Central memory CD8-positive, alpha-beta T cell (primary cell): Measurements from ENCODE around the gene CREB3.
A peak's percentile ranks its signal among the peaks of the same experiment; 100 is the strongest.

Experiments used
- ATAC-seq: fragments of 150-1000 bp; cut with Tn5 transposase; replicated peaks from 2 replicates; pipeline ENCODE4 v1.10.0; 2022; ENCODE audit warnings: mild to moderate bottlenecking, moderate FRiP score, moderate number of reproducible peaks; ENCODE audit not compliant: poor library complexity, severe bottlenecking; ENCODE audit errors: extremely low read depth
- DNase-seq, 2 donors: peaks; one replicate each; pipeline ENCODE4 v3.0.0; 2021; ENCODE audit warnings: low spot score in 2 of 2
- H3K27ac Mint-ChIP-seq: one replicate; pipeline ENCODE4 v1.8.0; 2022; ENCODE audit warnings: low read depth, mild to moderate bottlenecking, moderate library complexity, mixed read lengths
- H3K27me3 Mint-ChIP-seq: one replicate; pipeline ENCODE4 v1.8.0; 2022; ENCODE audit warnings: mixed read lengths
- H3K36me3 Mint-ChIP-seq: one replicate; pipeline ENCODE4 v1.8.0; 2022; ENCODE audit warnings: mild to moderate bottlenecking, moderate library complexity, mixed read lengths; ENCODE audit not compliant: insufficient read depth
- H3K4me1 Mint-ChIP-seq: one replicate; pipeline ENCODE4 v1.8.0; 2022; ENCODE audit warnings: mixed read lengths
- H3K4me3 Mint-ChIP-seq: one replicate; pipeline ENCODE4 v1.8.0; 2022; ENCODE audit warnings: mild to moderate bottlenecking, moderate library complexity, mixed read lengths
- H3K9me3 Mint-ChIP-seq: one replicate; pipeline ENCODE4 v1.8.0; 2022; ENCODE audit warnings: mixed read lengths

The CREB3 gene

DNA sequence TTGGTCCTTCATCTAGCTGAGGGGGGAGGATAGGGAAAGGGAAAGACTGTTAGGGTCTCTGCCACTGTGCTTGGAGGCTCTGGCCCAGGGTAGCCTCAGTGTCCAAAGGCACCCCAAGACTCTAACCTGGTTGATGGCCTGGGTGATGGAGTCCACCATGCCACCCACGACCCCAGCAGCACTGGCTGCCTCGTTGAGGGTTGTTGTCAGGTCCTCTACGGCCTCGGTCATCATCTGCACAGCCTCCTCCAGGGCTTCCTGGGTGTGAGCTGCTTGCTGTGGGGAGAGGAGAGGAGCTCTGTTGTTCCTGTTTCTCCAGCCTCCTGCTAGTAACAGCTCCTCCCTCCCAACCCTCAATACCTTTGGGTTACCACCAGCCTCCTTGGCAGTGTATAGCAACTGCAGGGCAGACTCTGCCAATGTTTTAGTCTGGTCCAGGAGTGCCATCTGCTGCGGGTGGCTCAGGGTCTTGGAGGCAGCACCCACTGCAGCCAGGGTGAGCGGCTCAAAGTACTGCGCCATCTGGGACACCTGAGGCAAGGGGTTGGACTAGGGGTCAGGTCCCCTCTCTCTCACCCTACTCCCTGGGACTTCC, 26.5 kb upstream of the CREB3 start:
- Mint-ChIP-seq H3K4me3 (no peak overlapping the region), H3K36me3 (peaks cover 68% of the 10 kb centered on the region), H3K27me3 (no peaks in the 10 kb centered on the region), H3K9me3 (no peaks in the 10 kb centered on the region), H3K27ac (no peak overlapping the region), H3K4me1 (peaks cover 19% of the 10 kb centered on the region)
- DNase-seq (no peak), ATAC-seq (no peak)

DNA sequence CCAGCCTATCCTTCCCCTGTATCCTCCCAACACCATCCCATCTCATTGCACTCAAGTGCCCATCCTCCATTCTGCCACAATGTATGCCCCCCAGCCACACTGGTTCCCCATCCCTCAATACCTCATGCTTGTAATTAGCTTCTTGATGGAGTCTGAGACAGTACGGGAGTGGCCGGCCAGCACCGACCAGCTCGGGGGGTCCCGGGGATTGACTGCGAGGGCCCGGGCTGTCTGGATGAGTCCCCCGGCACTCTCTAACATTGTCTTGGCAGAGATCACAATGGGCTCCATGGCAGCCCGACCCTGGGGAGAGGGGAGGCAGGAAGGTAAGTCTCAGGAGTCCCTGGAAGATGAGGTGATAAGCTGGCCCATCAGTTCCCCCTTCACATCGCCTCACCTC, 25.5 kb upstream of the CREB3 start:
- DNase-seq (no peak), ATAC-seq (no peak)
- no peak overlapping the region for H3K4me3 Mint-ChIP-seq
- no peaks in the 10 kb centered on the region for H3K9me3 Mint-ChIP-seq
- H3K27me3 Mint-ChIP-seq: no peaks in the 10 kb centered on the region
- H3K36me3 Mint-ChIP-seq: peaks cover 77% of the 10 kb centered on the region
- H3K27ac Mint-ChIP-seq: no peak overlapping the region
- H3K4me1 Mint-ChIP-seq: peaks cover 24% of the 10 kb centered on the region

DNA sequence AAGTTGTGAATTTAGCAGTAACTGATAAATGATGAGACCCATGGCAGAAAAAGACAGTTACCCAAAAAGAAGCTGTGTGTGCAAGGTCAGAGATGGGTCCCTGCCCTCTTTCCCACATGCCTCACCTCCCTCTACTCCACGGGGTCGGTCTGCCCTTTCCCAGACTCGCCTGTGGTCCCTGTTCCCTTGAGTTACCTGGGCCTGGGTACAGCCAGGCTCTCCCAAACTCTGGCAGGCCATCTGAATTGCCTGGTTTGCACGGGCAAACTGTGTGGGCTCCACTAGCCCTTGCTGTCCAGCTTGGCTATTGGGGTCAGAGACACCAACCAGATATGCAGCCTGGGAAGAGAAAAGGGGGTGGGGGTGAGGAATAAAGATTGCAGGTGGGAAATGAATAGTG, 24.3 kb upstream of the CREB3 start:
- peaks cover 80% of the 10 kb centered on the region for H3K36me3 Mint-ChIP-seq
- DNase-seq (no peak), ATAC-seq (no peak)
- peaks cover 24% of the 10 kb centered on the region for H3K4me1 Mint-ChIP-seq
- H3K27me3 Mint-ChIP-seq: no peaks in the 10 kb centered on the region
- no peak overlapping the region for H3K4me3 Mint-ChIP-seq
- peak overlapping the region; percentile 29 for H3K27ac Mint-ChIP-seq
- no peaks in the 10 kb centered on the region for H3K9me3 Mint-ChIP-seq

DNA sequence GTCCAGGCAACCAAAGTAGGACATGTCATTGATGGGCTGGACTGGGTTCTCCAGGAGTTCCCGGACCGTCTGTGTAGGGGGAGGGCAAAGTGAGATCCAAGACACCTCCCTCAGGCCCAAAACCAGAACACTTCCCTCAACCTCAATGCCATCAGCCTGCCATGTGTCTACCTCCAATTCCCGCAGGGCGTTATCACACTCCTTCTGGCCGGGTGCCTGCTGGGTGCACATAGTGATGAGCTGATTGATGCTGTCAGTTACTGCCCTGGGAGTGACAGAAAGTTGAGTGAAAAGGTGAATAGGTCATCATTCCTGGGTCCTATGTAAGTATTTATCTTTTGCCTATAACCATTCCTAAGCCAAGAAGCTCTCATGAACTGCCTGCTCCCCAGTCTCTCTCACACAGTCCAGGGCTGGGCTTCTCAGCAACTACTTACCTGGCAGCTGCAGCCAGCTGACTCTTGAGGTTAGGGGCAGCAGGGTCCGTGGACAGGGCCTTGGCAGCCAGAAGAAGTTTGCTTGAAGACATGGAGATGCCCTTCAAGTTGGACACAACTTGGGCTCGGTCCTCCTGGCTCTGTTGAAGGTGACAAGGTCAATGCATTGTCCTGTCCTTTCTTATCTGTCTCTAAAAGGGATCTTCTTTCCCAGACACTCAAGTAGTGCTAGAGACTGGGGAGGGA, 21.5 kb upstream of the CREB3 start:
- H3K27me3 Mint-ChIP-seq: no peaks in the 10 kb centered on the region
- peak overlapping the region; percentile 54 for H3K27ac Mint-ChIP-seq
- ATAC-seq: no peak

DNA sequence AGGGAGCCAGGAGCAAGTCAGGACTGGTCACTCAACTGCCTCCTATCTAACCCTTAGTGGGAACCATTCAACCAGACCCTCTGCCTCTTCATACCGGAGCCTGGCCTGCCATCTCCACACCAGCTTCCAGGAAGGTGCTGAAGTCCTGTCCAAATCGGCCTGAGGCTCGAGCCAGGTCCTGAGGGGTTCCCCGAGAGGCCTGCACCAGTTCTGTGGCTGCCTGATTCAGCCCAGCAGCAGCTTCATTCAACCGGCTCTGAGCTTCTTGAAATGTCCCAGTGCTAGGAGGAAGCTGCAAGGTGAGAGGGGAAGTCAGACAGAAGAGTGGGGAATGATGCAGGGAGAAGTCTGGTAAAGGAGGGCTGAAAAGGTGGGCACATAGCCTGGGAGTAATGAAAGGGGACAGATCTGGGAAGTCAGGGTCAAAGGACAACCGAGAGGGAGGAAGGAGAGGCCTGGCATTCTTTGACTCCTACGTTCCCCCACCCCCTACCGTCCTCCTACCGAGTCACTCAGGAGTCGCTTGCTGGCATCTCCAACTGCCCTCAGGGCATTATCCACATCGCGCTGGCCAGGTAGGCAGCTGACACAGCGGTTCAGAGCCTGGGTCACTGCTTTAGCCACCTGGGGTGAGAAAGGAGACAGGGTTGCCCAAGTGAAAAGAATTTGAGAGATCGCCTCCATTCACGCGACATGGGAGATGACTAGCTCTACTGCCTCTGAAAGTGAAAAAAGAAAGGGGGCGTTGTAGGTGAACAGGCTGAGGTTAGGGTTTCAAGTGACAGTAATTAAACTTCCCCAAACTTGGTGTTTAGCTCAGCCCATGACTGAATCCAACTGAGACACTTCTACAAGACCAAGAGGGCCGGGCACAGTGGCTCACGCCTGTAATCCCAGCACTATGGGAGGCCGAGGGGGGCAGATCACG, 20.7 kb upstream of the CREB3 start:
- Mint-ChIP-seq H3K4me3 (no peak overlapping the region), H3K9me3 (no peaks in the 10 kb centered on the region), H3K4me1 (peaks cover 33% of the 10 kb centered on the region), H3K27ac (peak overlapping the region; percentile 54), H3K27me3 (no peaks in the 10 kb centered on the region), H3K36me3 (peaks cover 87% of the 10 kb centered on the region)
- DNase-seq: no peak
- no peak for ATAC-seq

More for the DNA sequence above, 21.5 kb upstream of the CREB3 start:
- no peak overlapping the region for H3K4me3 Mint-ChIP-seq
- H3K4me1 Mint-ChIP-seq: peaks cover 33% of the 10 kb centered on the region
- H3K9me3 Mint-ChIP-seq: no peaks in the 10 kb centered on the region
- DNase-seq: no peak
- H3K36me3 Mint-ChIP-seq: peaks cover 83% of the 10 kb centered on the region

DNA sequence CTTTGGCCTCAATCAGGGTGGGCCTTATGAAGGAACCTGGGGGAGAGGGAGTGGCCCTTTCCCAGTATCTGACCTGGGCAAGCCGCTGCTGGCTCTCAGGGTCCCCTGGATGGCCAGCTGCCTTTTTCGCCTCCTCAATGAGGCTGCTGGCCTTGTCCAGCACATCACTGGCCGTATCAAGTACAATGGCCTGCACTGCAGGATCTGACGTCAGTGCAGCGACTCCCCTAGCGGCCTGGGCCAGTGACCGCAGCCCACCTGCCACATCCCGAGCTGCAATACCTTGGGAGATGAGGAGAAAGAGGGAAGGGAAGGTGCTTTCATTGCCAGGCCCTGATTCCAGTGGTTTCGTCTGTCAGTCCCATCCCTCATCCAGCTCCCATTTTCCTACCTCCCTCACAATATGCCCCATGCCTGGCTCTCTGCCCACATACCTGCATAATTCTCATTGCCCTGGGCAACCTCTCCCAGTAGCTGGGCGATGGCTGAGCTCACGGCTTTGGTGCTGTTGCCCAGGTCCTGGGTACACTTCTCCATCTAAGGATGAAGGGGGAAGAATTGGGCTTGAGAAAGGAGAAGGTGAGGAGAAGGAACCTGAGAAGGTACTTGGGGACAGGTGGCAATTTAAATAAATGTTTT, 19.6 kb upstream of the CREB3 start:
- H3K36me3 Mint-ChIP-seq: peaks cover 84% of the 10 kb centered on the region
- ATAC-seq: no peak
- H3K4me3 Mint-ChIP-seq: no peak overlapping the region
- peak overlapping the region; percentile 17 for H3K27ac Mint-ChIP-seq
- no peaks in the 10 kb centered on the region for H3K27me3 Mint-ChIP-seq
- no peak for DNase-seq
- peaks cover 27% of the 10 kb centered on the region for H3K4me1 Mint-ChIP-seq
- no peaks in the 10 kb centered on the region for H3K9me3 Mint-ChIP-seq

DNA sequence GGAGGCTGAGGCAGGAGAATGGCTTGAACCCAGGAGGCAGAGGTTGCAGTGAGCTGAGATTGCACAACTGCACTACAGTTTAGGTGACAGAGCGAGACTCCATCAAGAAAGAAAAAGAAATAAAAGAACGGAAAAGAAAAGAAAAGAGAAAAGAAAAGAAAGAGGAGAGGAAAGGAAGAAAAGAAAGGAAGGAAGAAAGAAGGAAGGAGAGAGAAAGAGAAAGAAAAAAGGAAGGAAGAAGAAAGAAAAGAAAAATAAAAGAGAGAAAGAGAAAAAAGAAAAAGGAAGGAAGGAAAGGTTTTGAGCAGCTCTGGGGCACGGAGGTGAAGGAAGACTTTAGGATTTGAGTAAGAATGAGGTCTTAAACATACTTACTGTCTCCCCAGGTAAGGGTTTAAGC, 18.9 kb upstream of the CREB3 start:
- DNase-seq: no peak
- peaks cover 22% of the 10 kb centered on the region for H3K4me1 Mint-ChIP-seq
- peak overlapping the region; percentile 17 for H3K27ac Mint-ChIP-seq
- H3K27me3 Mint-ChIP-seq: no peaks in the 10 kb centered on the region
- peaks cover 84% of the 10 kb centered on the region for H3K36me3 Mint-ChIP-seq
- no peaks in the 10 kb centered on the region for H3K9me3 Mint-ChIP-seq
- no peak overlapping the region for H3K4me3 Mint-ChIP-seq
- ATAC-seq: no peak

DNA sequence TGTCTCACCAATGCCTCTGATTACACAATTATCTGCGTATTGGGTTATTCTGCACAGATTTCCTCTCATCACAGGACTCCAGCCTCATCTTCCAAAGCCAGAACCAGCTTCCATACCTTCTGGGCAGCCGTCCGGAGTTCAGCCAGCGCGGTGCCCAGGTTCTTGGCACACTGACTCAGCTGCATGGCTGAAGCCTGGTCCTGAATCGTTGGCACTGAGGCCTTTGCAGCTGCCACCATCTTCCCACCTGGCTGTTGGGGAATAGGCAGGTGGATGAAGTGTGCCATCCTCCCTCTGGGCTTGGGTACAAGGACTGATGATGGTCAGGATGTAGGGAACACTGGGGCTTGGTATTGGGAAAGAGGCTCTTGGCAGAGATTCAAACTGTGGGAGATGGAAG, 18.3 kb upstream of the CREB3 start:
- Mint-ChIP-seq H3K4me3 (no peak overlapping the region), H3K36me3 (peaks cover 83% of the 10 kb centered on the region), H3K9me3 (no peaks in the 10 kb centered on the region), H3K27ac (no peak overlapping the region), H3K27me3 (no peaks in the 10 kb centered on the region), H3K4me1 (peaks cover 19% of the 10 kb centered on the region)
- no peak for ATAC-seq
- DNase-seq: no peak

DNA sequence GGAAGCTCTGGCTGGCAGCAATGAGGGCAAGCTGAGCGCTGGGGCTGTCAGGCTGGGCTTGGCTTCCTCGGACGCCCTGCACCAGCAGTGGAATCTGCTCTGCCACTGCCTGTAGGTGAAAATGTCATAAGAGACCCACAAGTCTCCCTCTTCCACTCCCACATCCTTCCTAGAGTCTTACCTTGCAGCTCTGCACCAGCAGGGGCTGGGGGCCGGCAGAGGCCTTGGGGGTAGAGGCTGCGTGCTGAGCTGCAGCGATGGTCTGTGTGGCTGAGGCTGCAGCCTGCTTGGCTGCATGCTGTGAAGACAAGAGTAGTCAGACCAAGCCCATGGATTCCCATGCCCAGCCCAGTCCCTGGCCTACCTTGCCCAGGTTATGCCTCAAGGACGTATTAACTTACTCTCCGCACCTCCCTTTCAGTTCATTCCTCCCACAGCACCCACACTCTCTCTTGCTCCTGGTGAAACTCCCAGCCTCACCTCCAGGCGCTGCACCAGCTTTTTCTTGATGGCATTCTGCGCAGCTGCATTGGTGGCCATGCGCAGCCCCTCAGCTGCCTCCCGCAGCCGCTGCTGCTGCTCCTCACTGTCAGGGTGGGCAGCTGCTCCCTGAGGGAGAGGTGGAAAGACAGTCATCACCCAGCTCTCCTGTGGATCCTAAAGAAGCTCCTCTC, 17.8 kb upstream of the CREB3 start:
- Mint-ChIP-seq H3K4me3 (no peak overlapping the region), H3K27ac (peak overlapping the region; percentile 61), H3K9me3 (no peaks in the 10 kb centered on the region), H3K27me3 (no peaks in the 10 kb centered on the region), H3K4me1 (peaks cover 23% of the 10 kb centered on the region), H3K36me3 (peaks cover 83% of the 10 kb centered on the region)
- no peak for DNase-seq
- no peak for ATAC-seq

DNA sequence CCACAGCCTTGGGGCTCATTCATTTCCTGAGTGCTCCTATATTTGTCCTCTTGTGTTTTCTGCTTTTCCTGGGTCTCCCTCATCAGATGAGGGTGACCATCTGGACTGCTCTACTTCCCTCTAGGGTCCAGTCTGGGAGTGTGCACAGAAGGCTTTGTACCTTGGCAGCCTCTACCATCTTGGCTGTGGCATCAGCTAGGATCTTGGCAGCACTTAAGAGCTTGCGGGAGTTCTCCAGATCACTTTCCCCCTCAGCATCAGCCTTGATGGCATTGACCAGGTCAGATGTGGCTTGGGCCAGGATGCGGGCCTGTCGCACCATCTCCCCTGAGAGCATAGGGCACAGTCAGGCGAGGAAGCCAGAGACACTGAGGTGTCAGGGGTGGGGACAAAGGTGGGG, 16.2 kb upstream of the CREB3 start:
- no peak for DNase-seq
- Mint-ChIP-seq H3K4me3 (no peak overlapping the region), H3K4me1 (peaks cover 20% of the 10 kb centered on the region), H3K36me3 (peaks cover 82% of the 10 kb centered on the region), H3K27ac (peak overlapping the region; percentile 82), H3K9me3 (no peaks in the 10 kb centered on the region), H3K27me3 (no peaks in the 10 kb centered on the region)
- no peak for ATAC-seq

DNA sequence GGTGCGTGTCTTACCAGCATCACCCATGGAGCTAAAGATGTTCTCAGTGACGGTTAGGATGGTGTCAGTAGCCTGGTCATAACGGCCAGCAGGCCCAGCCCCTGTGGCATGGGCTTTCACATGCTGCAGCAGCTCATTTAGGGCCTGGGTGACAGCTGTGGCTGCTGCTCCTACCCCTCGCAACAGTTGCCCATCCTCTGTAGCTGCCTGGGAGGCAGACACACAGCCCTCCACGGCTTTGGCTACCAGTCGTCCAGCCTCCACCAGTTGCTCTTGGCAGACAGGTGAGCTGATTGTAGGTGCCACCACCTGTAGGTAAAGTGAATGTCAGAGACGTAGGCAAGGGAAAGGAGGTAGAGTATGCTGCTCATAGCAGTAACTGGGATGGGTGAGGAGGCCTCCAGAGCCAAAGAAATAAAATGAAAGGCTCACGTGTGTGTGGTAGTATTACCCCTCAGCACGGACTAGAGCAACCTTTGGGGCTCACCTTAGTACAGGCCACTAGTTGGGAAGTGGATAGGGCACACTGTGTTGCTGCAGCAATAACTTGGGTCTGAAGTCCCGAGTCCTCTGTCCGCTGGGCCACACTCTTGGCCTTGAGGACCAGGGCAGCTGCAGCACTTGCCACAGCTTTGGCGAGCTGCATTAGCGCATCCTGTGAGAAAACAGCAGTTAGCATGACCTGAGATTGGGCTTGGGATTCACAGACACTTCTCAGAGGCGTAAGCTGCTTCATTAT, 15.2 kb upstream of the CREB3 start:
- ATAC-seq: no peak
- DNase-seq: no peak
- H3K4me3 Mint-ChIP-seq: no peak overlapping the region
- H3K27ac Mint-ChIP-seq: peak overlapping the region; percentile 82
- peaks cover 25% of the 10 kb centered on the region for H3K4me1 Mint-ChIP-seq
- H3K36me3 Mint-ChIP-seq: peaks cover 83% of the 10 kb centered on the region
- H3K9me3 Mint-ChIP-seq: no peaks in the 10 kb centered on the region
- H3K27me3 Mint-ChIP-seq: no peaks in the 10 kb centered on the region
